Spleen (tissue), 11 donors: ENCODE data around the gene FMC1. TPM values are rescaled to one million over a fixed set of nuclear protein-coding genes. Genes with fewer than 3 reads are reported as not detected.

ENCODE experiments used
- DNase-seq: peaks from one replicate; pipeline ENCODE4 v3.0.0-alpha.2; 2020
- H3K27ac ChIP-seq, 8 donors: fragments of 200-600 bp; sonication (generic) in 7 of 8; 1 replicate in 4 of 8; 2 replicates in 4 of 8; pipeline versions ENCODE4 v1.5.0 to v1.8.0; 2016 to 2021; ENCODE audit warnings: inconsistent platforms in 4 of 8, mild to moderate bottlenecking in 4 of 8, moderate library complexity in 1 of 8
- H3K27me3 ChIP-seq, 7 donors: fragments of 200-600 bp; sonication (generic) in 6 of 7; replicated peaks in 1 of 7; 1 replicate in 4 of 7; 2 replicates in 3 of 7; pipeline versions ENCODE4 v1.5.0 to v1.8.0; 2016 to 2021; ENCODE audit warnings: inconsistent platforms in 3 of 7, mild to moderate bottlenecking in 1 of 7
- H3K36me3 ChIP-seq, 6 donors: fragments of 200-600 bp; sonication (generic) in 5 of 6; 1 replicate in 4 of 6; 2 replicates in 2 of 6; pipeline versions ENCODE4 v1.5.0 to v1.8.0; 2016 to 2021; ENCODE audit warnings: inconsistent platforms in 2 of 6
- H3K4me1 ChIP-seq, 6 donors: fragments of 200-600 bp; sonication (generic) in 5 of 6; 1 replicate in 3 of 6; 2 replicates in 3 of 6; pipeline versions ENCODE4 v1.5.0 to v1.8.0; 2016 to 2021; ENCODE audit warnings: inconsistent platforms in 3 of 6
- H3K4me3 ChIP-seq, 8 donors: fragments of 200-600 bp; sonication (generic) in 7 of 8; 1 replicate in 4 of 8; 2 replicates in 4 of 8; pipeline versions ENCODE4 v1.5.0 to v1.8.0; 2016 to 2021; ENCODE audit warnings: inconsistent platforms in 4 of 8, mild to moderate bottlenecking in 4 of 8, moderate library complexity in 2 of 8
- H3K9me3 ChIP-seq, 8 donors: fragments of 200-600 bp; sonication (generic) in 7 of 8; 1 replicate in 4 of 8; 2 replicates in 4 of 8; pipeline versions ENCODE4 v1.5.0 to v1.8.0; 2016 to 2021; ENCODE audit warnings: inconsistent platforms in 4 of 8
- POLR2A ChIP-seq, 3 donors: fragments of 450-650 bp; IDR thresholded peaks; one replicate each; pipeline ENCODE4 v1.5.1; 2017; ENCODE audit warnings: antibody characterized with exemption in 3 of 3, mild to moderate bottlenecking in 1 of 3
- POLR2AphosphoS5 ChIP-seq, 3 donors: sonication (generic); formaldehyde crosslinking; IDR thresholded peaks; one replicate each; pipeline ENCODE4 v1.5.1; 2017; ENCODE audit warnings: antibody characterized with exemption in 3 of 3
- WGBS, 5 donors: extraction: QIAGEN DNeasy Blood & Tissue Kit in 3 of 5; methylation state at CpG; one replicate each; pipeline versions ENCODE4 v1.1.5 to v1.1.7; 2013 to 2018; 5-methylcytosine and 5-hydroxymethylcytosine counted together
- intact Hi-C: fragments of 100-400 bp; cut with DNase I; formaldehyde crosslinking; loops from one replicate; pipeline ENCODE4 v1.15.0; 2023; ENCODE audit warnings: low total_unique reads
- polyA plus RNA-seq, 3 donors: library from polyadenylated mRNA; stranded (reverse); fragments of 200-250 nt; gene quantifications; one replicate each; pipeline ENCODE4 v1.2.1, GENCODE V29; 2013
- total RNA-seq, 7 donors: library from RNA; depleted of rRNA in 3 of 7; stranded (reverse); fragments of >200 nt in 3 of 7; fragmentation: NEBNext Ultra II Directional in 4 of 7; extraction: Animal tissue kit (Norgen Biotek cat#: 25700) in 4 of 7; gene quantifications; one replicate each; pipeline versions ENCODE4 v1.1.0 to v1.2.1, GENCODE V29; 2016 to 2021
- TF ChIP-seq, protein P1 (sequence below), 11 experiments: fragments of 200-600 bp in 7 of 11; fragments of 450-650 bp in 4 of 11; sonication (generic) in 4 of 11; IDR thresholded peaks in 8 of 11; conservative IDR thresholded peaks in 3 of 11; 1 replicate in 7 of 11; 2 replicates in 4 of 11; pipeline versions ENCODE4 v1.4.0 to v1.8.0; 2016 to 2021; ENCODE audit warnings: antibody characterized with exemption in 11 of 11, inconsistent platforms in 4 of 11, mild to moderate bottlenecking in 1 of 11
- donor health status: healthy with polysubstance abuse.
- donor health status: DM: no; HTN: no; CAD: no; lungs with moderate emphysema.
- donor health status: DM: no; HTN: no; CAD: no.
- donor health status: Bipolar disorder and iron deficiency.
- donor health status: healthy.
- donor health status: DM: no; HTN: no; CAD: no.
- donor health status: DM: yes; HTN: yes; CAD: no.

Gene FMC1
- total and polyA plus RNA-seq, 10 donors, result 4.3 to 26.2 (median 11.8) TPM

DNA sequence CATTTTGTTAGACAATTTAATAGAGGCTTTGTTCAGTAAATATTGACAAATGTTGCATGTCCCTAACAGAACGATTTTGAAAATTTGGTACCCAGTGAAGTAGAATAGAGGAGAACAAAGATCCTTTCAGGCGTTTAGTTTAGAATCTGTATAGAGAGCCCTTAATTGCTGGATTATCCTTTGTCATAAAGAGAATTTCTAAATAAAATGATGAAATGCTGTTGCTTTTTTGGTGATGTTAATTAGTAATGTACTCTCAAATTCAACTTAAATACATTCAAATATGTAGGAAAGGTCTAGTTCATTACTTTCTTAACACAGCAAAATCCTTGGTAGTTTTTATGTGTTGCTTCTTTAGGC lies 19.8 kb downstream of the FMC1 start:
- Histone ChIP-seq H3K4me1 (peaks cover 21 to 67% (median 53%) of the 10 kb centered on the region in 6 donors), H3K36me3 (peaks cover 0 to 34% (median 2%) of the 10 kb centered on the region in 6 donors), H3K4me3 (peak overlapping the region; percentile 74 to 99 (median 88)), H3K9me3 (no peaks in the 10 kb centered on the region), H3K27me3 (no peaks in the 10 kb centered on the region), H3K27ac (peak overlapping the region; percentile 96 to 100 (median 100))
- no peak for TF ChIP-seq POLR2AphosphoS5 (IDR thresholded peaks at IDR 0.05)
- WGBS, 5 donors, result 0 to 1% (median 0%) methylated on average over 2 of the region's 2 CpGs
- no peak for DNase-seq
- intact Hi-C loops, result no loop called here

DNA sequence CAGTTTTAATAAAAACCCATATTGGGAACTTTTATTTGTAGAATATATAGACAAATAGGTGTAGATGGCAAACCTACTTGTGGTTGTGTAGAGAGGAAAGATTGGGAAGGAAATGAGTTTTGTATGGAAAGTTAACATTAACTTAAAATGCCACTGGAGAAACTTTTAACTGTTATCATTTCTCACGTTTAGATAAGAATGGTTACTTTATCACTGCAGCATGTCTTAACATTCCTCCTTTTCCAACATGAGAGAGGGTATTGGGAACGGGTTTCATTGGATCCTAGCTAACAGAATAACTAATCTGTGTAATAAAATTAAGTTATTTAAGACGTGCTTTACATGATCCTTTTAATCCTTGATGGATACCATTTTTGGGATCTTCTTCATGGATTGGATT lies 20.4 kb downstream of the FMC1 start:
- Histone ChIP-seq H3K36me3 (peaks cover 0 to 40% (median 2%) of the 10 kb centered on the region in 6 donors), H3K4me3 (peak overlapping the region in 6 of 8 donors; percentile 79 to 99 (median 90)), H3K9me3 (no peaks in the 10 kb centered on the region), H3K27me3 (no peaks in the 10 kb centered on the region), H3K4me1 (peaks cover 21 to 71% (median 55%) of the 10 kb centered on the region in 6 donors), H3K27ac (peak overlapping the region in 4 of 8 donors; percentile 0 to 100 (median 98))
- TF ChIP-seq POLR2A (IDR thresholded peaks at IDR 0.05) (no peak), POLR2AphosphoS5 (IDR thresholded peaks at IDR 0.05) (no peak)
- TF ChIP-seq, protein P1, sequence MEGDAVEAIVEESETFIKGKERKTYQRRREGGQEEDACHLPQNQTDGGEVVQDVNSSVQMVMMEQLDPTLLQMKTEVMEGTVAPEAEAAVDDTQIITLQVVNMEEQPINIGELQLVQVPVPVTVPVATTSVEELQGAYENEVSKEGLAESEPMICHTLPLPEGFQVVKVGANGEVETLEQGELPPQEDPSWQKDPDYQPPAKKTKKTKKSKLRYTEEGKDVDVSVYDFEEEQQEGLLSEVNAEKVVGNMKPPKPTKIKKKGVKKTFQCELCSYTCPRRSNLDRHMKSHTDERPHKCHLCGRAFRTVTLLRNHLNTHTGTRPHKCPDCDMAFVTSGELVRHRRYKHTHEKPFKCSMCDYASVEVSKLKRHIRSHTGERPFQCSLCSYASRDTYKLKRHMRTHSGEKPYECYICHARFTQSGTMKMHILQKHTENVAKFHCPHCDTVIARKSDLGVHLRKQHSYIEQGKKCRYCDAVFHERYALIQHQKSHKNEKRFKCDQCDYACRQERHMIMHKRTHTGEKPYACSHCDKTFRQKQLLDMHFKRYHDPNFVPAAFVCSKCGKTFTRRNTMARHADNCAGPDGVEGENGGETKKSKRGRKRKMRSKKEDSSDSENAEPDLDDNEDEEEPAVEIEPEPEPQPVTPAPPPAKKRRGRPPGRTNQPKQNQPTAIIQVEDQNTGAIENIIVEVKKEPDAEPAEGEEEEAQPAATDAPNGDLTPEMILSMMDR (IDR thresholded peaks at IDR 0.05 in 8 of 11, conservative IDR thresholded peaks at IDR 0.05 in 3 of 11), result no peak
- intact Hi-C loops, result no loop called here
- no peak for DNase-seq
- 25 to 32% (median 29%) methylated on average over 3 of the region's 3 CpGs for WGBS, 5 donors

DNA sequence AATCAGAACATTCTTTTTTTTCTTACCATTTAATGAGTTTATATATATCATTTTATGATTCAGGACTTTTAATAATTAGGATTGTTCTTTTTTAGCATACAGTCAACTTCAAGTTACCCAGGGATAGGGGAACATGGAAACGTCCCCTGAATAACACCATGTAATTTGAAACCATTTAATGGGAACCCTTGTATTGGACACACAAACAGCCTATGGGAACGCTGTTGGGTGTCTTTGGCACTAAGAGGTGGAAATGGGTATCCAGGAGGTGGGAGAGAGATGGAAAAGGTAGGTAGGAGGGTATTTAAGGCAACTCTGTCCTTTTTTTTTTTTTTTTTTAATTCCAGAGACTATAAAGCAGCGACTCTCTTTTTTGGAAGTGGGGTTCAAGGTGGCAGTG lies 21.2 kb downstream of the FMC1 start:
- no peaks in the 10 kb centered on the region for H3K27me3 ChIP-seq
- DNase-seq, result no peak
- H3K4me3 ChIP-seq, result no peak overlapping the region
- intact Hi-C loops, result no loop called here
- TF ChIP-seq POLR2A (IDR thresholded peaks at IDR 0.05), result no peak
- TF ChIP-seq, protein P1 (IDR thresholded peaks at IDR 0.05 in 8 of 11, conservative IDR thresholded peaks at IDR 0.05 in 3 of 11), result no peak
- TF ChIP-seq POLR2AphosphoS5 (IDR thresholded peaks at IDR 0.05), result no peak
- H3K9me3 ChIP-seq, result no peaks in the 10 kb centered on the region
- 53 to 68% (median 58%) methylated on average over 3 of the region's 3 CpGs for WGBS, 5 donors
- H3K4me1 ChIP-seq, result peaks cover 21 to 79% (median 58%) of the 10 kb centered on the region in 6 donors
- peak overlapping the region in 1 of 8 donors; percentile 3 for H3K27ac ChIP-seq
- H3K36me3 ChIP-seq, result peaks cover 0 to 46% (median 2%) of the 10 kb centered on the region in 6 donors

DNA sequence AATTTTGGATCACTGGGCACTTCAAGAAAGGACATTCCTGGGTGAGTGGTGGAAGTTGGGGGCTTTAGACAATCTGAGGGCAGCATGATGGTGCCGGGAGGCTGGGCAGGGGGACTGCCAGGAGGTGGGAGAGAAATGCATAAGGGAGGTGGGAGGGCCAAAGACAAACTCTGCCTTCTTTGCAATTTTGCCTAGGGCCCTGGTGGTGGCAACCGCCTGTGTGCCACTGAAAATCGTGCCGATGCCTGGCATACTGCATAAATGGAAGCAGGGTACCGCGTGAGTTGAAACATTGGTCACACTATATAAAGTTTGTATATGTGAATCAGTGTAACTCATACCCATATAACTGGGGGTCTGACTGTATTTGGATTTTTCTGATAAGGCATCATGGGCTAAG lies 21.8 kb downstream of the FMC1 start:
- TF ChIP-seq POLR2AphosphoS5 (IDR thresholded peaks at IDR 0.05) (no peak), POLR2A (IDR thresholded peaks at IDR 0.05) (no peak)
- TF ChIP-seq, protein P1 (IDR thresholded peaks at IDR 0.05 in 8 of 11, conservative IDR thresholded peaks at IDR 0.05 in 3 of 11), result no peak
- Histone ChIP-seq H3K27ac (peak overlapping the region in 1 of 8 donors; percentile 3), H3K4me3 (no peak overlapping the region), H3K27me3 (no peaks in the 10 kb centered on the region), H3K9me3 (no peaks in the 10 kb centered on the region), H3K36me3 (peaks cover 0 to 52% (median 2%) of the 10 kb centered on the region in 6 donors), H3K4me1 (peaks cover 21 to 83% (median 59%) of the 10 kb centered on the region in 6 donors)
- peak; percentile 69 for DNase-seq
- 89 to 97% (median 90%) methylated on average over 6 of the region's 6 CpGs for WGBS, 5 donors
- intact Hi-C loops, result no loop called here
